ENCODE measurements around the gene RANBP17. TPM values are rescaled to one million over a fixed set of nuclear protein-coding genes. Genes with fewer than 3 reads are reported as not detected.

The RANBP17 gene
- polyA plus RNA-seq, 1 donor from 2014 or later: 25.5 TPM

- Histone ChIP-seq H2AFZ (ENCODE audit: low read depth, low read length) (no peak overlapping the region), H4K20me1 (ENCODE audit: insufficient read depth) (no peaks in the 10 kb centered on the region), H3K4me3 (ENCODE audit: low read length) (no peak overlapping the region), H3K27ac (ENCODE audit: low read length) (no peak overlapping the region), H3K4me2 (ENCODE audit: low read length) (no peak overlapping the region), H3K27me3 (ENCODE audit: insufficient read depth, low read depth, low read length) (no peaks in the 10 kb centered on the region), H3K79me2 (replicated peaks; ENCODE audit: insufficient read depth, low read length) (no peaks in the 10 kb centered on the region), H3K36me3 (ENCODE audit: insufficient read depth, low read length) (no peaks in the 10 kb centered on the region), H3F3A (ENCODE audit: insufficient read depth, low read length, poor library complexity, severe bottlenecking) (no peaks in the 10 kb centered on the region), H3K9me3 (ENCODE audit: low read length) (no peaks in the 10 kb centered on the region), H3K9ac (ENCODE audit: low read length) (no peak overlapping the region), H3K9me2 (ENCODE audit: insufficient read depth, low read length) (no peaks in the 10 kb centered on the region)
- TF ChIP-seq MXI1 (conservative IDR thresholded peaks at IDR 0.05; ENCODE audit: poor library complexity, severe bottlenecking): no peak
These were observed 149.0 kb downstream of the RANBP17 start for GRCh38 chr5:171010816-171011215.

GRCh38 chr5:171023508-171023907 lies 161.7 kb downstream of the RANBP17 start:
- Histone ChIP-seq H2AFZ (ENCODE audit: low read depth, low read length) (no peak overlapping the region), H3K9me3 (ENCODE audit: low read length) (peaks cover 11% of the 10 kb centered on the region), H4K20me1 (ENCODE audit: insufficient read depth) (no peaks in the 10 kb centered on the region), H3F3A (ENCODE audit: insufficient read depth, low read length, poor library complexity, severe bottlenecking) (no peaks in the 10 kb centered on the region), H3K4me3 (ENCODE audit: low read length) (no peak overlapping the region), H3K9ac (ENCODE audit: low read length) (no peak overlapping the region), H3K4me2 (ENCODE audit: low read length) (no peak overlapping the region), H3K36me3 (ENCODE audit: insufficient read depth, low read length) (no peaks in the 10 kb centered on the region), H3K27me3 (ENCODE audit: insufficient read depth, low read depth, low read length) (no peaks in the 10 kb centered on the region), H3K9me2 (ENCODE audit: insufficient read depth, low read length) (no peaks in the 10 kb centered on the region), H3K27ac (ENCODE audit: low read length) (no peak overlapping the region), H3K79me2 (replicated peaks; ENCODE audit: insufficient read depth, low read length) (no peaks in the 10 kb centered on the region)
- no peak for TF ChIP-seq EP300 (conservative IDR thresholded peaks at IDR 0.05; ENCODE audit: poor library complexity, severe bottlenecking)

- Histone ChIP-seq H2AFZ (ENCODE audit: low read depth, low read length) (no peak overlapping the region), H3K27me3 (ENCODE audit: insufficient read depth, low read depth, low read length) (no peaks in the 10 kb centered on the region), H3K4me2 (ENCODE audit: low read length) (no peak overlapping the region), H3K9me2 (ENCODE audit: insufficient read depth, low read length) (no peaks in the 10 kb centered on the region), H3K9ac (ENCODE audit: low read length) (no peak overlapping the region), H3K9me3 (ENCODE audit: low read length) (peaks cover 11% of the 10 kb centered on the region), H4K20me1 (ENCODE audit: insufficient read depth) (no peaks in the 10 kb centered on the region), H3K79me2 (replicated peaks; ENCODE audit: insufficient read depth, low read length) (no peaks in the 10 kb centered on the region), H3K27ac (ENCODE audit: low read length) (no peak overlapping the region), H3F3A (ENCODE audit: insufficient read depth, low read length, poor library complexity, severe bottlenecking) (no peaks in the 10 kb centered on the region), H3K36me3 (ENCODE audit: insufficient read depth, low read length) (no peaks in the 10 kb centered on the region), H3K4me3 (ENCODE audit: low read length) (no peak overlapping the region)
- TF ChIP-seq POLR2AphosphoS5 (IDR thresholded peaks at IDR 0.05) (no peak), TAF1 (IDR thresholded peaks at IDR 0.05; ENCODE audit: low read depth) (no peak), MXI1 (conservative IDR thresholded peaks at IDR 0.05; ENCODE audit: poor library complexity, severe bottlenecking) (no peak), EZH2 (IDR thresholded peaks at IDR 0.05; ENCODE audit: borderline replicate concordance, insufficient read depth, low read length, poor library complexity, severe bottlenecking) (no peak), SMC3 (conservative IDR thresholded peaks at IDR 0.05; ENCODE audit: poor library complexity) (no peak), EP300 (conservative IDR thresholded peaks at IDR 0.05; ENCODE audit: poor library complexity, severe bottlenecking) (no peak), RAD21 (conservative IDR thresholded peaks at IDR 0.05) (no peak)
- TF ChIP-seq, protein P1, sequence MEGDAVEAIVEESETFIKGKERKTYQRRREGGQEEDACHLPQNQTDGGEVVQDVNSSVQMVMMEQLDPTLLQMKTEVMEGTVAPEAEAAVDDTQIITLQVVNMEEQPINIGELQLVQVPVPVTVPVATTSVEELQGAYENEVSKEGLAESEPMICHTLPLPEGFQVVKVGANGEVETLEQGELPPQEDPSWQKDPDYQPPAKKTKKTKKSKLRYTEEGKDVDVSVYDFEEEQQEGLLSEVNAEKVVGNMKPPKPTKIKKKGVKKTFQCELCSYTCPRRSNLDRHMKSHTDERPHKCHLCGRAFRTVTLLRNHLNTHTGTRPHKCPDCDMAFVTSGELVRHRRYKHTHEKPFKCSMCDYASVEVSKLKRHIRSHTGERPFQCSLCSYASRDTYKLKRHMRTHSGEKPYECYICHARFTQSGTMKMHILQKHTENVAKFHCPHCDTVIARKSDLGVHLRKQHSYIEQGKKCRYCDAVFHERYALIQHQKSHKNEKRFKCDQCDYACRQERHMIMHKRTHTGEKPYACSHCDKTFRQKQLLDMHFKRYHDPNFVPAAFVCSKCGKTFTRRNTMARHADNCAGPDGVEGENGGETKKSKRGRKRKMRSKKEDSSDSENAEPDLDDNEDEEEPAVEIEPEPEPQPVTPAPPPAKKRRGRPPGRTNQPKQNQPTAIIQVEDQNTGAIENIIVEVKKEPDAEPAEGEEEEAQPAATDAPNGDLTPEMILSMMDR (IDR thresholded peaks at IDR 0.05; ENCODE audit: poor library complexity, severe bottlenecking): no peak
- TF ChIP-seq, protein P2, sequence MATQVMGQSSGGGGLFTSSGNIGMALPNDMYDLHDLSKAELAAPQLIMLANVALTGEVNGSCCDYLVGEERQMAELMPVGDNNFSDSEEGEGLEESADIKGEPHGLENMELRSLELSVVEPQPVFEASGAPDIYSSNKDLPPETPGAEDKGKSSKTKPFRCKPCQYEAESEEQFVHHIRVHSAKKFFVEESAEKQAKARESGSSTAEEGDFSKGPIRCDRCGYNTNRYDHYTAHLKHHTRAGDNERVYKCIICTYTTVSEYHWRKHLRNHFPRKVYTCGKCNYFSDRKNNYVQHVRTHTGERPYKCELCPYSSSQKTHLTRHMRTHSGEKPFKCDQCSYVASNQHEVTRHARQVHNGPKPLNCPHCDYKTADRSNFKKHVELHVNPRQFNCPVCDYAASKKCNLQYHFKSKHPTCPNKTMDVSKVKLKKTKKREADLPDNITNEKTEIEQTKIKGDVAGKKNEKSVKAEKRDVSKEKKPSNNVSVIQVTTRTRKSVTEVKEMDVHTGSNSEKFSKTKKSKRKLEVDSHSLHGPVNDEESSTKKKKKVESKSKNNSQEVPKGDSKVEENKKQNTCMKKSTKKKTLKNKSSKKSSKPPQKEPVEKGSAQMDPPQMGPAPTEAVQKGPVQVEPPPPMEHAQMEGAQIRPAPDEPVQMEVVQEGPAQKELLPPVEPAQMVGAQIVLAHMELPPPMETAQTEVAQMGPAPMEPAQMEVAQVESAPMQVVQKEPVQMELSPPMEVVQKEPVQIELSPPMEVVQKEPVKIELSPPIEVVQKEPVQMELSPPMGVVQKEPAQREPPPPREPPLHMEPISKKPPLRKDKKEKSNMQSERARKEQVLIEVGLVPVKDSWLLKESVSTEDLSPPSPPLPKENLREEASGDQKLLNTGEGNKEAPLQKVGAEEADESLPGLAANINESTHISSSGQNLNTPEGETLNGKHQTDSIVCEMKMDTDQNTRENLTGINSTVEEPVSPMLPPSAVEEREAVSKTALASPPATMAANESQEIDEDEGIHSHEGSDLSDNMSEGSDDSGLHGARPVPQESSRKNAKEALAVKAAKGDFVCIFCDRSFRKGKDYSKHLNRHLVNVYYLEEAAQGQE (IDR thresholded peaks at IDR 0.05; ENCODE audit: borderline replicate concordance): no peak
These were observed 162.3 kb downstream of the RANBP17 start for GRCh38 chr5:171024084-171024483.
